NCI-H510A (cell line): ENCODE measurements around the gene OTUD5.
"Not testable (repeated sequence)": the region's sequence is repeated elsewhere in the genome, so short reads cannot be mapped to it uniquely, and the experiment has no call there.

ENCODE experiments used
- DNase-seq: peaks from one replicate; lab custom pipeline; 2025; lab: John Stamatoyannopoulos, UW

Gene OTUD5

GRCh38 chrX:48890296-48890925, 67.0 kb downstream of the OTUD5 start:
- no peak for DNase-seq

- not testable (repeated sequence) for DNase-seq
Observed at GRCh38 chrX:48886586-48886985, 70.8 kb downstream of the OTUD5 start.

- no peak for DNase-seq
Observed at GRCh38 chrX:48883729-48884128, 73.7 kb downstream of the OTUD5 start.

DNA sequence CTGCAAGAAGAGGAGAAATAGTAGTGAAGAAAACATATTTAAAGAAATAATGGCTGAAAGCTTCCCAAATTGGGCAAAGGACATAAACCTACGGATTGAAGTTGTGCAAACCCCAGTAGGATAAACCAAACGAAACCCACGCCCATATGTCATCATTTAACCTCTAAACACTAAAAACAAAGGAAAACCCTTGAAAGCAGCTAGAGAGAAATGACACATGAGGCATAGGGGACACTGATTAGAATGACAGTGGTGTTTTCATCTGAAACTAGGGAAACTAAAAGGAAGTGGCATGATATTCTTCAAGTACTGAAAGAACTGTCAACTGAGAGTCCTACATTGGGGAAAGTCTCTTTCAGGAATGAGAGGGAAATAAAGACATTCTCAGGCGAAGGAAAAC, 80.5 kb downstream of the OTUD5 start:
- DNase-seq: not testable (repeated sequence)
